HG03521 (cell line): ENCODE data around the gene ACAA1.
A peak's percentile ranks its signal among the peaks of the same experiment; 100 is the strongest.

ENCODE experiments used
- ATAC-seq: cut with Tn5 transposase; IDR thresholded peaks from one replicate; pipeline ENCODE4 v1.9.1; 2021; ENCODE audit warnings: mild to moderate bottlenecking, moderate library complexity; ENCODE audit not compliant: unreplicated experiment

Gene ACAA1

DNA sequence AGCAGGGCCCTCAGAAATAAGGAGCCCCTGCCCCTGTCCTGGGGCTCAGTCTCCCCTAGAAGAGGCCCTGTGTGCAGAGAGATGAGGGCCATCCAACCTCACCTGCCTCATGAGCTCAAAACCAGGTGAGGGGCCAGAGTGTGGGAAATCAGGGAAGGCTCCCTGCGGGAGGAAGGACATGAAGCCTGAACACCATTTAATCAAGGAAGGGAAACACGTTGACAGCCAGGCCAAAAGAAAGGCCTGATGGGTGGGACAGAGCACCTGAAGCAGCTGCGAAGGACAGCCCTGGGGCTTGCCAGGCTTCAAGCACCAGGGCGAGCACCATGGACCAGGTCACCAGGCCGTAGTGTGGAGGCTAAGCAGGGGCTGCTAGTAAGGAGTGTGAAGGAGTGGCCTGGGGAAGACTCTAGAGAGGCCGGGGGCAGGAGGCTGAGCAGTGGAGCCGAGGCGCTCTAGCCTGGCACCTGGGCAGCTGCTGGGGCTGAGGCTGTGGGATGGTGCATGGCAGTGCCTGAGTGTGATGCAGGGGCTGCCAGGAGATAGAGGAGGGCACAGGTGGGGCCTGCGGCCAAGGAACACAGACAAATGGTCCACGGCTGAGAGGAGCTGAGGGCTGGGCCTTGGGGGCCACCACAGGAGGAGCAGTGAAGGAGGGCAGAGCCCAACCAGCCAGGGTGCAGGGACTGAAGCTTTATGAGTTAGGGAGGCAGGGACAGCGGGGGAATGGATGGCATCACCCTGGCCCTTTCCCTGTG is 16.1 kb downstream of the ACAA1 start:
- no peak for ATAC-seq

DNA sequence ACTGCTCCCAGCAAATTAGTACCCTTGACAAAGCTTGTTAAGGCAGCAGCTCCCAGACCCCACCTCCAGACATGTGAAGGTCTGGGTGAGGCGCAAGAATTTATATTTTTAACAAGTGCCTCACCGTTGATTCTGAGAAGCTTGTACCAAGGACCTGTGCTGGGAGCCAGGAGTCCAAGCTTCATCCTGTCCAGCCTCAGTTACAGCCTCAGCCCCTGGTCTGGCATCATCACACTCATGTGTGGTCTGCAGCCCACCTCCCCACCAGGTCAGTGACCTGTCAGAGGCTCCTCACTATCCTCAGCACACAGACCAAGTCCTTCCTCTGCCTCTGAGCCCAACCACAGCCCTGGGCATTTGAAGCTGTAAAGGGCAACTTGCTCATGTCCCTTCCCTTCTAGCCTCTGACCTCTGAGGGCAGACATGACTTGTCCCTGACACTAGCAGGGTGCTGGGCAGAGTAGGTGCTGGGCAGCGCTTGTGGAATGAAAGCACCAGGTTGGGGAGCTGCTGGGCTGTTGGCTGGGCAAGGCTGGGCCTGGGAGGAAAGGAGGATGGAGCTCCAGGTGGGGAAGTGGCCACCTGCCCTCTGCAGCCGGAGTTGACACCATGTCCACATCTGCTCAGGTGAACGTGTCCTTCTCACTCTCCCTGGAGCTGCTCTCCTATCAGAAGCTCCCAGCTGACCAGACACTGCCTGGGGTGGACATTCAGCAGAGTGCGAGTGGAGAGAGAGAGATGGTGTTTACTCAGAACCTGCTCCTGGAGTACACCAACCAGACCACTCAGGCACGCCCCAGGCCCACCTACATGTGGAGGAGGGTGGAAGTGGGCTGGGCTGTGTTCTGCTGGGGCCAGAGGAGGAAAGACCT is 16.9 kb downstream of the ACAA1 start:
- ATAC-seq: no peak

DNA sequence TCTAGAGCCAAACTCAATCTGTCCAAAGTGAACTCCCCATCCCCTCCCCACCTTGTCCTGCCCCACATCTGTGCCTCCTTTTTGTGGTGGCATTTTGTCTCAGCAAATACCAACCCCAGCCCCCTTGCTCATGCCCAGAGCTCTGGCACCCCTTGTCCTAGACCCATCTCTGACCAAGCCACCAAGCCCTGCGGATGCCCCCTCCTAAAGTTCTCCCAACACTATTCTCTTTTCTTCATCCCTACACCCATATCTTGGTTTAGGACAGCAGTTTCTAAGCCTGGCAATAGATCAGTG is 17.7 kb downstream of the ACAA1 start:
- no peak for ATAC-seq

DNA sequence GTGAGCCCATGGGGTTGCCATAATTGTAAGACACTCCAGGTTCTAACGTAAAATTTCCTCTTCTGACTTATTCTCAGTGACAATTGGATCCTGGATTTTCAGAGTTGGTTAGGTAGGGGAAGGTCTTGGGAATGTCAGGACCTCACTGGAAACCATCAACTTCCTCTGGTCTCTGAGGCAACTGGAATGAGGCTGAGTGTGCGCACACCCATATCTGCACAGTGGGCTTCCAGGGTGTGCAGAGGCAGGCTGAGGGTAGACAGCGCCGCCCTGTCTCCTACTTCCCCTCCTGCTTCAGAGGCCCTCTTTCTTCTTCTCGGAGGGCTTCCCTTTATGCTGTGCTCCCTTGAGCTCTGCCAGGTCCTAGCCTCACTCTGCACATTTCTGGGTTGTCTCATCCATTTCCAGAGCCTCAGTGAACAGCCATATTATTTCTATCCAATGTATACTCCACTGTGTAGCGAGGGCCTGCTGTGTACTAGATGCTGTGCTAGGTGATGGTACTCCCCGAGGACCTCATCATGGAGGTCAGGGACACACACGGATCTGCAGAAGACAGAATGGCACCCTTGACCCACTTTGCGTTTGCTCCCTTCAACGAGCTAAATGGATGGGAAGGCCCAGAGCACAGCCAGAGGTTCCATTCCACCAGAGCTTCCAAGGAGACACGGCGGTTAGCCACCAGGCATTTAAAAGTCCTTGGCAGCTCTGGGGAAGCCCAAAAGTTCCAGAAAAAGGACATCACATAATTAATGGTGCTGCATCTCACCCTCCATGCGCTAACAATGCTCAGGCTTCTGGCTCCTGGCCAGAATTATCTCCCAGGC is 18.3 kb downstream of the ACAA1 start:
- ATAC-seq: no peak

DNA sequence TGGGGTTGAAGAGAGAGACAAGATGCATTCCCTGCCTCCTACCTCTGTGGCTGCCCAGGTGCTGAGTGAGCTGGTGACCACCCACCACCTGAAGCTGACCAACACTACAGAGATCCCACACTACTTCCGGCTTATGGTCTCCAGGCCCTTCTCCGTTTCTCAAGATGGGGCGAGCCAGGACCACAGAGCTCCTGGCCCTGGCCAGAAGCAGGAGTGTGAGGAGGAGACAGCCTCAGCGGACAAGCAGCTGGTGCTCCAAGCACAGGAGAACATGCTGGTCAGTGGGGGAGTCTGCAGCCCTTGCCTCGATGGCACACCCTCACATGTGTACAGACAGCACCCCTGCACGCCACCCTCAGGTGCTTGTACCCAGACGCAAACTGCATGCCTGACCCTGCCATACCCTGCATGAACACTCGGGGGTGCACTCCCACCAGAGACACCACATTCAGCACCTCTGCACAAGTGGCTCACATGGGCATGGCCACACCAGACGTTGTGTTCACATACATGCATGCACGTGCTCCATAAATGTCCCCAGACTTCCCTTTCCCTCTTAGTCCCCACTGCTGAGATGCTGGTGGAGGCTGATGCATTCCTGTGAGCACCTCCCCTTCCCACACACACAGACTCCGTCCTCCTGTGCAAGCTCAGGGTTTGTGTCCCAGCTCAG is 19.0 kb downstream of the ACAA1 start:
- peak; percentile 50 for ATAC-seq

DNA sequence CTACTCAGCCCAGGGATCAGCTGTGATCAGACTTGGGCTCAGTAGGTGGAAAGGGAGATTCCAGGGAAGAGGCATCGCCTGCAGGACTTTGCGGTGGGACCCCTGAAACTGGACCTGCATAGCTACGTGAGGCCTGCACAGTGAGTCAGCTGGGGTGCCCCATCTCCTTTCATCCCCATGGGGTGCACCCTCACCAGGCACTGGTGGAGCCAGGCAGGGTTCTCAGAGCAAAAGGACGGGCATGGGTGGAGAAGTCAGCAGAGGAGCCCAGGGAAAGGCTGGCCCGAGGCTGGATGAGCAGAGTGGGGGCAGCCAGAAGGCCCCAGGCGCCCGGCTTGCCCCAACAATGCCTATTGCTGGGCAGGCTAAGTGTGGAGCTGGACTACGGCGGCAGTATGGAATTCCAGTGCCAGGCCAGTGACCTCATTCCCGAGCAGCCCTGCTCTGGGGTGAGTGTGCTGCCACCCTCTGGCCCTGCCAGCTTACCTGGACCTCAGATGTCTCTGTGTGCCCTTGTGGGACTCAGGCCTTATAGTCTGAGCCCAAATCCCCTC is 19.7 kb downstream of the ACAA1 start:
- ATAC-seq: no peak

DNA sequence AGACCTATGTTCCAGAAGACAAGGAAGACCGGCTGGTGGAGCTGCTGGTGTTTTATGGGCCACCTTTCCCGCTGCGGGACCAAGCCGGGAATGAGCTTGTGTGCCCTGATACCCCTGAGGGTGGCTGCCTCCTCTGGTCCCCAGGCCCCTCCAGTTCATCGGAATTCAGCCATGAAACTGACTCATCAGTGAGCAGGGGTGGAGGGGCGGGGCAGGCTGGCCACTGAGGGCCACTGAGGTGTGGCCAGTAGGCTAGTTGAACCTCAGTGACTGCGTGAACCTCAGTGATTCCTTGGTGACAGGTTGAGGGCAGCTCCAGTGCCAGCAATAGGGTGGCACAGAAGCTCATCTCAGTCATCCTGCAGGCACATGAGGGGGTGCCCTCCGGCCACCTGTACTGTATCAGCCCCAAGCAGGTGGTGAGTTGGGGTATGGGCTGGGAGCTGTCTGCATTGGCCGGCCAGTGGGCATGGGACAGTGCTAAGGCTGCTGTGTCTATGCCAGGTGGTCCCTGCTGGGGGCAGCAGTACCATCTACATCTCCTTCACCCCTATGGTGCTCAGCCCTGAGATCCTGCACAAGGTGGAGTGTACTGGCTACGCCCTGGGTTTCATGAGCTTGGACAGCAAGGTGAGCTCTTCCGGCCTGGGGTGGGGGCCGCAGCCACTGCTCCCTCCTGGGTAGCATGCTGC is 20.3 kb downstream of the ACAA1 start:
- no peak for ATAC-seq

DNA sequence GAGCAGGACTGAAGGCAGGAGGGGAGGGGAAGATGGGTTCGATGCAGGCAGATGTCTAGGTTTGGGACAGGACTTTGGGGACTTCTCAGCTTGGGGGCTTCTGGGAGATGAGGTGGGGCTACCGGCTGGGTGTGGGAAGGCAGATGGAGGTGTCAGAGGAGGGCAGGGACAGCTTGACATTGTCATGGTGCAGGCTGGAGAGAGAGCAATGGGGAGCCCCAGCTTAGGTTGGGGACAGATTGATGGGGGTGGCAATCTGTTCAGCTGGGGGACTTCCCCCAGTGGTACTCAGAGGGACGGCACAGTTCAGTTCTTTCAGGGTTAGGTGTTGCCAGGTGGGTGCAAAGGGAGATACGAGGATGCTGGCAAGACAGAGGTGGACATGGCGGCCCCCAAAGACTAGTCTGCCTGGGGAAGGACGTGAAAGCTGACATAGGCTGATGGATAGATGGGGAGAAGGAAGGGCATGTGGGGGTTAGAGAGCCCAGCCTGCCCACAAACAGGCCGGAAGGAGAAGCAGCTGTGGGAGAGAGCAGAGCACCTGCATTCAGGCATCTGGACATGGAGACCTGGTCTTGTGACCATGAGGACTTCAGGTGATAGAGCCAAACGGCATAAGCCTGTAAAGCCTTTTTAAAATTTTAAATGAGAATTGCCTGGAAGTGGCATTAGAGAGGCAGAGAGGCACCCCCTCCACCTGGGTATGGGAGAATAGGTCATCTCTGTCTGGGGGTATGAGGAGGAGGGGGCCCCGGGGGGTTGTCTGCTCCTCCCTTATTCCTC is 21.1 kb downstream of the ACAA1 start:
- no peak for ATAC-seq

DNA sequence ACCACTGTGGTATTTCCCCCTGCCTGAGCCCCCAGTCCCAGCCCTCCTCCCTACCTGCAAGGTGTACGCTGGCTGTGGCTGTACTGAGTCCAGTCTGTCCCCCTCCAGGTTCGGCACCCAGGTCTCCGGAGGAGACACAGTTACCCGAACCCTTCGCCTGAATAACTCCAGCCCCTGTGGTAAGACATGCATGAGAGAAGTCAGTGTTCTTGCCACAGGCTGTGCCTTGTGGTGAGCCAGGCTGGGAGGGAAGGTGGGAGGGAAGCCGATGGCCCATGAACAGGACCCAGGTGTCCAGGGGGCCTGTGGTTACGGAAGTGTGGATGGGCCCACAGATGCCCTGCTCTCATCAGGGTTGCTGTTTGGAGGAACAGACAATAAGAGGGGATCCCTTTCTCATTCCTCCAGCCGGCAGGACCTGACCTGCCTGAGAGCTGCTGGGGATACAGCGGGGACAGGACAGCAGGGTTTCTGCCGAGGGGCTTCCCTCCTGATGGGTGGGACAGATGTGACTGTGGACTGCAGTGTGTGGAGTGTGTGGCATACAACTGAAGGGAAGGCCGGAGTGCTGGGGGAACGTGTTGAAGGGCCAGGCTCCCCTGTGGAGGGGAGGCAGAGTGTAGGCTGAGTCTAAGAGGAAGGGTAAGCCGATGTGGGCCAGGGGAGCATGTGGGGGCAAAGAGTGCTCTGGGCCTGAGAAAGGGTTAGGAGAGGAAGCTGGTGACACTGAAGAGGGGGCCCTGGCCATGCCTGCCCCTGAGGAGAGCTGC is 21.9 kb downstream of the ACAA1 start:
- no peak for ATAC-seq

DNA sequence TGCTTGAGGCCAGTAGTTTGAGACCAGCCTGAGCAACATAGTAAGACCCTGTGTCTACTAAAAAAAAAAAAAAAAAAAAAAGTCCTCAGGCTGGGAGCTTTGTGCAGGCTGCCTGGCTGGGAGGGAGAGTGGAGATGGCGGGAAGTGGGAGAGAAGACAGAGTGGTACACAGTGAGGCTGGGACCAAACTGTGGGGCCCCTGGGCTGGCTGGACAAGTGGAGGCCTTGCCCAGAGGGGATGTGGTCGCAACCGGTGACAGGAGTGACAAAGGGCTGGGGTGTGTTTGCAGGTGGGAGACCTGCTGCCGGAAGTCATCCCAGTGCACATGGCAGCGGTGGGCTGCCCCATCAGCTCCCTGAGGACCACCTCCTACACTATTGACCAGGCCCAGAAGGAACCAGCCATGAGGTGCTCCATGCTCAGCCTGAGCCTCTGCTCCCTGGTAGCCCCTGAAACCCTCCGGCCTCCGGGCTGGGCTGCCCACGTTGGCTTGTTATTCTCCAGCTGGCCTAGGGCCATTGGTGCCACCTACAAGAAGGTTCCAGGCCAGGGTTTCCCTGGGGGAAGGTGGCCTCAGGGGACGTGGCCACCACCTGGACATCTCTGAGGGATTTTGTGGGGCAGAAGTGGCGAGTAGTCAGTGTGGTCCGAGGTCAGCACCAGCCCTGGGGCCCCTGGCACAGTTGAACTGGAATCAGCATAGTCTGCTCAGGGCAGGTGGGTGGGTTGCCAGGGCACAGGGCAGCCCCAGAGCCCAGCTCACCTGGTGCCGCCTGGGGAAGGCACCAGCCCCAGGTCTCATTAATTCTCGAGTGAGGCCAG is 22.7 kb downstream of the ACAA1 start:
- no peak for ATAC-seq

DNA sequence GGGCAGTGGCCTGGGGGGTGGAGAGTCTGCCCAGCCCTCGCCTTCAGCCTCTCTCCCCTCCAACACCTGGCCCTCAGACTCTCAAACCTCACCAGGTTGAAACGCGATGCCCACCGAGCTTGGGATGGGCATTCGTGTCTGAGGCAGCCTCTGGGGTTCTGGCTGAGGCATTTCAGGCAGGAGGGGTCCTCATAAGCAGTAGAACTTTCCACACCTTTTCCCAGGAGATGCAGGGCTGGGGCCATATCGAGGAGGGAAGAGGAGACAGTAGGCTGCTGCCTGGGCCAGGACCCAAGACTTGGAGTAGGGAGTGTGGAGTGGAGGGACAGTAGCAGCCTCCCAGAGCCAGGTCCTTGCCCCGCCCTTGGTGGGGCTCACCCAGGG is 24.6 kb downstream of the ACAA1 start:
- ATAC-seq: no peak

DNA sequence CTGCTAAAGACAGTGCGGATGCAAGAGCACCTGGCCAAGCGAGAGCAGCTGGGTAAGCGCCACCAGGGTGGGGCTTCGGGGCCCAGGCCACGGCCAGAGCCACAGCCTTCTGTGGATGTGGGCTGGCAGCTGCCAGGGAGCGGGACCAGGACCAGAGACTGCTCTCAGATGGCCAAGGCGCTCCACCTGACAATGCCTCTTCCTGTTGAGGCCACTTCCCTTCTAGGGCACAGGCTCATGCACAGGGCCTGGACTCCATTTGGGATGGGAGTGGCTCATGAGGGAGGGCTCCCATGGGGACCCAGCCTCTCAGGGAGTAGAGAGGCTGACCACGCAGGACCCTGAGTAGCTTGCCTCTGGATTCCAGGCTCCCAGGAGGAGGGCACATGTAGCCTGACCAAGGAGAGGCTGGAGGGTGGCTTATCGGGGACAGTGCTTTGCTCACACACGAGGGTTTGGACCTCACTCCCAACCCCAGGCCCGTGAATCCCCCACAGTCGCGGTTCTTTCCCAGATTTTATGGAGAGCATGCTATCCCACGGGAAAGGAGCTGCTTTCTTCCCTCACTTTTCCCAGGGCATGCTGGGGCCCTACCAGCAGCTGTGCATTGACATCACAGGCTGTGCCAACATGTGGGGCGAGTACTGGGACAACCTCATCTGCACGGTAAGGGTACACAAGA is 25.1 kb downstream of the ACAA1 start:
- no peak for ATAC-seq

DNA sequence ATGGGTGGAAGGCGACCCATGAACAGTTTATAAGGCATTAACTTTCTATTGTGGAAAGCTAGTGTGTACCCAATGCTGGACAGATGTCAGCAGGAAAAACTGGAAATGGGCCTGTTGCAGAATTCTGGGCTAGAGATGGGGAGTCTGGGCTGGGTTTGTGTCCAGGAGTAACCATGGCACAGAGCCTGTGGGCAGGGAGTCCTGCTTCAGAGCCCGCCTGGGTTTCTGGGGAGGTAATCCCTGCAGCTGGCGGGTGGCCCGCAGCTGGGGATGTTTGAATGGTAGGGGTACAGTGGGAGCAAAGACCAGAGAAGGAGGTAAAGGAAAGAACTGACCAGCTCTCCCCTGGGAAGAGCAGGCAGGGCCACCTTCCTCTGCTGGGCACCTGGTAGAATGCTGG is 25.7 kb downstream of the ACAA1 start:
- ATAC-seq: no peak

DNA sequence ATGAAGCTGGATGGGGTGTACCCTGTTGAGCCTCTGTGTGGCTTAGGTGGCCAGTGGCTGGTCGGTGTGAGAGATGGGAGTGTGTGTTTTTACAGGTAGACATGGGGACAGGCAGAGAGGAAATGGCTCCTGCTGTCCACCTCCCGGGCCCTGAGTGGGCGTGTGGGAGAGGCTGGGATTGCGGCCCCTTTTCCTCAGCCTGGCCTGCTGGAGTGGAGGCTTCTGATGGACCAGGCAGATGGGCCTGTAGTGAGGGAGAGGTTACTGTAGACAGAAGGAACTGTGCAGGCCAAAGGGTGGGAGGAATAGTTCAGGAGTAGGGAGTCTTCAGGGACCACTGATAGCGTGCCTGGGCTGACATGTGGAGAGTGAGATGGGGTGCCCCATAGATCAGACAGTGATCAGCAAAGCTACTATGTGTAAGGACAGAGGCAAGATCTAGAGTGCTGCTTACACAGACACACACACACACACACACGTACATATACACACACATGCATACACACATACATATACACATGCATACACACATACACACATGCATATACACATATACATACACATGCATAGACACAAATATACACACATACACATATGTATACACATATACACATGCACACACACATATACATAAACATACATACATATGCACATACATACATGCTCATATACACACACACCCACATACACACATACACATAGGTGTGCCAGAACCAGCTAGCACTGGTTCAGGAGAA is 26.4 kb downstream of the ACAA1 start:
- no peak for ATAC-seq

DNA sequence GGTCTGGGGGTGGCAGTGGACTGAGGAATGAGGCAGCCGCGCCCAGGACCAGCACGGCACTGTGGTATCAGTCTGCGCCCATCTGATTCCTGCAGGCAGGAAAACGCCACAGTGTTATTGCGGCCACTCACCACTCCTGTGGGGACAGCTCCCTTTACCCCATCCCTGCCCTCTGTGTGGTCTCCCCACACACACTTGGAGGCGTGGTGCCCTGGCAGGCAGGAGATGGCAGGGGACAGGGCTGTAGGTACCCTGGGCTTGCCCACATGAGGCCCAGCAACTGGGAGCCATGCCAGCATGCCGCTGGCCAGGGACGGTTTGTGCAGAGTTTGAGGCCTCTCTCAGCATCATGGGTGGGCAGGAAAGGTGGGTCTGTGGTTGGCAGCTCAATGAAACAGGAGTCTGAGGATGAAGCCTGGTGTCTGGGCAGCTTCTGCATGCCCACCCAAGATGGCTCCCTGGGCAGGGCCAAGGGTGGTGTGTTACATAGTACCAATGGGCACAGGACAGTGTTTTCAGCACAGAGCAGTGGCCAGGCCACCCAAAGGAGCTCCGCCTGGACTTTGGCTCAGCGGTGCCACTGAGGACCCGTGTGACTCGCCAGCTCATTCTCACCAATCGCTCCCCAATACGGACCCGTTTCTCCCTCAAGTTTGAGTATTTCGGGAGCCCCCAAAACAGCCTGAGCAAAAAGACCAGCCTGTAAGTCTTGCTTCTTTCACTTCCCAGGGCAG is 27.2 kb downstream of the ACAA1 start:
- ATAC-seq: no peak
